H9 (cell line): ENCODE data around the gene ITGA7. TPM values are rescaled to one million over a fixed set of nuclear protein-coding genes. Genes with fewer than 3 reads are reported as not detected.
A peak's percentile ranks its signal among the peaks of the same experiment; 100 is the strongest.

Experiments
- DNase-seq: peaks from one replicate; pipeline ENCODE4 v3.0.0-alpha.2; 2017
- H2AFZ ChIP-seq: one replicate; pipeline ENCODE4 v1.6.1; 2013; ENCODE audit warnings: mild to moderate bottlenecking, low read length, control low read depth, moderate library complexity
- H2AK5ac ChIP-seq: 2 replicates; pipeline ENCODE4 v1.6.1; 2013; ENCODE audit warnings: low read length, control low read depth, mixed read lengths; ENCODE audit not compliant: insufficient read length
- H2BK120ac ChIP-seq: one replicate; pipeline ENCODE4 v1.6.1; 2013; ENCODE audit warnings: low read depth, mild to moderate bottlenecking, low read length, control low read depth, inconsistent platforms; ENCODE audit not compliant: poor library complexity, severe bottlenecking
- H2BK12ac ChIP-seq: 2 replicates; pipeline ENCODE4 v1.6.1; 2013; ENCODE audit warnings: low read length, control low read depth, mixed read lengths, low read depth; ENCODE audit not compliant: insufficient read length
- H2BK15ac ChIP-seq: 2 replicates; pipeline ENCODE4 v1.6.1; 2013; ENCODE audit warnings: low read depth, low read length, control low read depth
- H2BK20ac ChIP-seq: one replicate; pipeline ENCODE4 v1.6.1; 2013; ENCODE audit warnings: low read depth, mild to moderate bottlenecking, low read length, control low read depth, inconsistent platforms; ENCODE audit not compliant: poor library complexity, severe bottlenecking
- H2BK5ac ChIP-seq: 2 replicates; pipeline ENCODE4 v1.6.1; 2013; ENCODE audit warnings: low read length, control low read depth, mixed read lengths; ENCODE audit not compliant: insufficient read length
- H3K14ac ChIP-seq: 2 replicates; pipeline ENCODE4 v1.6.1; 2013; ENCODE audit warnings: low read length, control low read depth; ENCODE audit not compliant: insufficient read depth
- H3K18ac ChIP-seq: 2 replicates; pipeline ENCODE4 v1.6.1; 2013; ENCODE audit warnings: low read depth, mild to moderate bottlenecking, mixed read lengths, low read length, control low read depth; ENCODE audit not compliant: insufficient read length
- H3K23ac ChIP-seq: 2 replicates; pipeline ENCODE4 v1.6.1; 2013; ENCODE audit warnings: low read length, control low read depth, mixed read lengths, low read depth; ENCODE audit not compliant: insufficient read length
- H3K23me2 ChIP-seq: 2 replicates; pipeline ENCODE4 v1.6.1; 2013; ENCODE audit warnings: low read depth, mild to moderate bottlenecking, mixed read lengths, low read length, control low read depth; ENCODE audit not compliant: insufficient read length, poor library complexity, severe bottlenecking
- H3K27ac ChIP-seq: 2 replicates; pipeline ENCODE4 v1.5.1; 2013; ENCODE audit warnings: low read length, control low read depth, mixed read lengths, low read depth; ENCODE audit not compliant: insufficient read length
- H3K27me3 ChIP-seq: 2 replicates; pipeline ENCODE4 v1.6.1; 2013; ENCODE audit warnings: low read length, control low read depth, inconsistent platforms; ENCODE audit not compliant: insufficient read depth
- H3K4ac ChIP-seq: 2 replicates; pipeline ENCODE4 v1.6.1; 2013; ENCODE audit warnings: low read depth, mild to moderate bottlenecking, control low read depth, inconsistent platforms, low read length, moderate library complexity
- H3K4me1 ChIP-seq: 2 replicates; pipeline ENCODE4 v1.6.1; 2013; ENCODE audit warnings: low read length, control low read depth, inconsistent platforms; ENCODE audit not compliant: insufficient read depth
- H3K4me2 ChIP-seq: 2 replicates; pipeline ENCODE4 v1.6.1; 2013; ENCODE audit warnings: low read length, control low read depth, mixed read lengths; ENCODE audit not compliant: insufficient read length, insufficient read depth
- H3K56ac ChIP-seq: 2 replicates; pipeline ENCODE4 v1.6.1; 2013; ENCODE audit warnings: low read depth, mild to moderate bottlenecking, mixed read lengths, low read length, control low read depth; ENCODE audit not compliant: insufficient read length
- H3K79me1 ChIP-seq: 2 replicates; pipeline ENCODE4 v1.6.1; 2013; ENCODE audit warnings: low read depth, mild to moderate bottlenecking, moderate library complexity, low read length, control low read depth, inconsistent platforms; ENCODE audit not compliant: insufficient read depth, poor library complexity, severe bottlenecking
- H3K79me2 ChIP-seq: 2 replicates; pipeline ENCODE4 v1.6.1; 2013; ENCODE audit warnings: low read length, control low read depth, inconsistent platforms; ENCODE audit not compliant: insufficient read depth
- H3K9ac ChIP-seq: 2 replicates; pipeline ENCODE4 v1.6.1; 2013; ENCODE audit warnings: low read length, control low read depth, mixed read lengths; ENCODE audit not compliant: insufficient read length; ENCODE audit errors: extremely low read depth
- H3K9me3 ChIP-seq: one replicate; pipeline ENCODE4 v1.6.1; 2013; ENCODE audit warnings: low read depth, low read length, inconsistent platforms; ENCODE audit not compliant: control insufficient read depth
- H3T11ph ChIP-seq: one replicate; pipeline ENCODE4 v1.6.1; 2013; ENCODE audit warnings: mild to moderate bottlenecking, low read length, control low read depth, inconsistent platforms
- H4K20me1 ChIP-seq: one replicate; pipeline ENCODE4 v1.6.1; 2013; ENCODE audit not compliant: control insufficient read depth, insufficient read length, insufficient read depth
- H4K5ac ChIP-seq: 2 replicates; pipeline ENCODE4 v1.6.1; 2013; ENCODE audit warnings: low read depth, mild to moderate bottlenecking, mixed read lengths, low read length, control low read depth; ENCODE audit not compliant: insufficient read length
- H4K8ac ChIP-seq: replicated peaks from 2 replicates; pipeline ENCODE4 v1.6.1; 2013; ENCODE audit warnings: low read length, control low read depth, mixed read lengths, low read depth; ENCODE audit not compliant: insufficient read length
- H4K91ac ChIP-seq: 2 replicates; pipeline ENCODE4 v1.6.1; 2013; ENCODE audit warnings: low read depth, mild to moderate bottlenecking, moderate library complexity, mixed read lengths, low read length, control low read depth; ENCODE audit not compliant: insufficient read length
- H3K27ac Mint-ChIP-seq, 3 experiments: 2 replicates in 2 of 3; 3 replicates in 1 of 3; pipeline ENCODE4 v1.8.0; 2020 to 2021; ENCODE audit warnings: mixed read lengths in 3 of 3, mild to moderate bottlenecking in 1 of 3, moderate library complexity in 1 of 3
- H3K27me3 Mint-ChIP-seq: 2 replicates; pipeline ENCODE4 v1.8.0; 2021; ENCODE audit warnings: low read depth, mild to moderate bottlenecking, moderate library complexity, mixed read lengths
- H3K36me3 Mint-ChIP-seq, 3 experiments: 2 replicates in 2 of 3; 3 replicates in 1 of 3; pipeline ENCODE4 v1.8.0; 2020 to 2021; ENCODE audit warnings: low read depth in 3 of 3, mixed read lengths in 3 of 3; ENCODE audit not compliant: insufficient read depth in 1 of 3
- H3K4me1 Mint-ChIP-seq, 2 experiments: 2 replicates each; pipeline ENCODE4 v1.8.0; 2020; ENCODE audit warnings: mixed read lengths in 2 of 2
- H3K4me3 Mint-ChIP-seq, 2 experiments: 2 replicates in 1 of 2; 3 replicates in 1 of 2; pipeline ENCODE4 v1.8.0; 2020 to 2021; ENCODE audit warnings: mild to moderate bottlenecking in 2 of 2, mixed read lengths in 2 of 2, moderate library complexity in 1 of 2
- H3K9me3 Mint-ChIP-seq, 2 experiments: 2 replicates in 1 of 2; 3 replicates in 1 of 2; pipeline ENCODE4 v1.8.0; 2020; ENCODE audit warnings: mild to moderate bottlenecking in 2 of 2, mixed read lengths in 2 of 2, moderate library complexity in 1 of 2
- WGBS: extraction: QIAGEN DNeasy Blood & Tissue Kit; methylation state at CpG from one replicate; pipeline ENCODE4 v1.1.7; 2013; ENCODE audit warnings: missing lambda C conversion rate, low lambda C conversion rate, mixed read lengths; ENCODE audit not compliant: insufficient read length; ENCODE audit errors: extremely low coverage; 5-methylcytosine and 5-hydroxymethylcytosine counted together
- total RNA-seq: library from RNA; stranded (reverse); gene quantifications from 2 replicates; pipeline ENCODE4 v1.2.1, GENCODE V29; 2021
- TF ChIP-seq, protein P1 (sequence below): fragments of 200-600 bp; sonication (generic); conservative IDR thresholded peaks from 3 replicates; pipeline ENCODE4 v1.8.0; 2021; ENCODE audit warnings: antibody characterized with exemption, mild to moderate bottlenecking

The ITGA7 gene
- total RNA-seq, 1 experiment from 2014 or later: 119 TPM

- no peak overlapping the region for H2BK5ac ChIP-seq
- H4K8ac ChIP-seq: no peak overlapping the region
- no peak overlapping the region for H3T11ph ChIP-seq
- no peak overlapping the region for H3K4me2 ChIP-seq
- no peak overlapping the region for H3K23ac ChIP-seq
- H3K23me2 ChIP-seq: no peaks in the 10 kb centered on the region
- no peak overlapping the region for H3K27ac ChIP-seq
- no peaks in the 10 kb centered on the region for H3K79me2 ChIP-seq
- Mint-ChIP-seq H3K4me1 (peaks cover 0 to 3% of the 10 kb centered on the region in 2 experiments; a peak in 1 of 4 replicates), H3K9me3 (no peaks in the 10 kb centered on the region), H3K36me3 (no peaks in the 10 kb centered on the region; a peak in 1 of 7 replicates), H3K27ac (no peak overlapping the region), H3K27me3 (peaks cover 2% of the 10 kb centered on the region; the same call in 1 of the 2 replicates), H3K4me3 (no peak overlapping the region)
- no peak overlapping the region for H2AFZ ChIP-seq
- H4K5ac ChIP-seq: no peak overlapping the region
- no peaks in the 10 kb centered on the region for H3K9me3 ChIP-seq
- H4K91ac ChIP-seq: no peak overlapping the region
- no peak overlapping the region for H2BK15ac ChIP-seq
- no peak overlapping the region for H3K56ac ChIP-seq
- H4K20me1 ChIP-seq: no peaks in the 10 kb centered on the region
- H3K14ac ChIP-seq: no peak overlapping the region
- H3K27me3 ChIP-seq: no peaks in the 10 kb centered on the region
- H3K9ac ChIP-seq: no peak overlapping the region
- no peak overlapping the region for H2AK5ac ChIP-seq
- H3K18ac ChIP-seq: no peak overlapping the region
- H2BK20ac ChIP-seq: no peak overlapping the region
- H3K4me1 ChIP-seq: no peaks in the 10 kb centered on the region
- no peaks in the 10 kb centered on the region for H3K79me1 ChIP-seq
- no CpG with 5 or more reads among the region's 7 CpGs for WGBS
- no peak overlapping the region for H3K4ac ChIP-seq
- H2BK120ac ChIP-seq: no peak overlapping the region
- no peak overlapping the region for H2BK12ac ChIP-seq
- DNase-seq: peak; percentile 28
- TF ChIP-seq, protein P1, sequence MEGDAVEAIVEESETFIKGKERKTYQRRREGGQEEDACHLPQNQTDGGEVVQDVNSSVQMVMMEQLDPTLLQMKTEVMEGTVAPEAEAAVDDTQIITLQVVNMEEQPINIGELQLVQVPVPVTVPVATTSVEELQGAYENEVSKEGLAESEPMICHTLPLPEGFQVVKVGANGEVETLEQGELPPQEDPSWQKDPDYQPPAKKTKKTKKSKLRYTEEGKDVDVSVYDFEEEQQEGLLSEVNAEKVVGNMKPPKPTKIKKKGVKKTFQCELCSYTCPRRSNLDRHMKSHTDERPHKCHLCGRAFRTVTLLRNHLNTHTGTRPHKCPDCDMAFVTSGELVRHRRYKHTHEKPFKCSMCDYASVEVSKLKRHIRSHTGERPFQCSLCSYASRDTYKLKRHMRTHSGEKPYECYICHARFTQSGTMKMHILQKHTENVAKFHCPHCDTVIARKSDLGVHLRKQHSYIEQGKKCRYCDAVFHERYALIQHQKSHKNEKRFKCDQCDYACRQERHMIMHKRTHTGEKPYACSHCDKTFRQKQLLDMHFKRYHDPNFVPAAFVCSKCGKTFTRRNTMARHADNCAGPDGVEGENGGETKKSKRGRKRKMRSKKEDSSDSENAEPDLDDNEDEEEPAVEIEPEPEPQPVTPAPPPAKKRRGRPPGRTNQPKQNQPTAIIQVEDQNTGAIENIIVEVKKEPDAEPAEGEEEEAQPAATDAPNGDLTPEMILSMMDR: no peak
These were observed 41.2 kb downstream of the ITGA7 start for GRCh38 chr12:55666508-55666907.
